HG03571 (cell line): ENCODE data around the gene NCF4.

Experiments
- ATAC-seq: cut with Tn5 transposase; IDR thresholded peaks from one replicate; pipeline ENCODE4 v1.9.1; 2021; ENCODE audit not compliant: unreplicated experiment

NCF4 gene

GRCh38 chr22:36918586-36919284 lies 57.9 kb downstream of the NCF4 start:
- no peak for ATAC-seq

GRCh38 chr22:36921309-36922104 lies 60.7 kb downstream of the NCF4 start:
- no peak for ATAC-seq

GRCh38 chr22:36922105-36922608 lies 61.4 kb downstream of the NCF4 start:
- no peak for ATAC-seq

GRCh38 chr22:36922711-36923110 lies 61.9 kb downstream of the NCF4 start:
- ATAC-seq: no peak

- no peak for ATAC-seq
These were observed 62.5 kb downstream of the NCF4 start for GRCh38 chr22:36923131-36923788.

GRCh38 chr22:36924151-36924698 lies 63.4 kb downstream of the NCF4 start:
- no peak for ATAC-seq

- no peak for ATAC-seq
These were observed 64.8 kb downstream of the NCF4 start for GRCh38 chr22:36925388-36926290.

- no peak for ATAC-seq
These were observed 65.5 kb downstream of the NCF4 start for GRCh38 chr22:36926309-36926708.

GRCh38 chr22:36926721-36927435 lies 66.1 kb downstream of the NCF4 start:
- ATAC-seq: no peak
